Activated B cell treated with CpG ODN at 0.5 μM for 24 hours (primary cell): Measurements from ENCODE around the gene GIGYF1. TPM values are rescaled to one million over a fixed set of nuclear protein-coding genes. Genes with fewer than 3 reads are reported as not detected.

Experiments
- ATAC-seq: fragments of 200-7000 bp; cut with Tn5 transposase; one replicate; pipeline ENCODE4 v1.10.0; 2021; ENCODE audit warnings: low read depth, mild to moderate bottlenecking, moderate library complexity
- CTCF ChIA-PET: fragments of 350-600 bp; sonication (Branson Sonifier 250); formaldehyde crosslinking; loops from one replicate; lab custom pipeline; 2021; ENCODE audit warnings: antibody characterized with exemption; lab: Charles Lee
- POLR2A ChIA-PET: fragments of 350-600 bp; sonication (Branson Sonifier 250); formaldehyde crosslinking; loops from one replicate; lab custom pipeline; 2021; ENCODE audit warnings: antibody characterized with exemption; lab: Charles Lee
- DNase-seq: peaks from one replicate; pipeline ENCODE4 v3.0.0; 2022
- H3K27ac Mint-ChIP-seq: one replicate; pipeline ENCODE4 v1.8.0; 2020; ENCODE audit warnings: mixed read lengths
- H3K27me3 Mint-ChIP-seq: one replicate; pipeline ENCODE4 v1.8.0; 2021; ENCODE audit warnings: mixed read lengths
- H3K36me3 Mint-ChIP-seq: one replicate; pipeline ENCODE4 v1.8.0; 2021; ENCODE audit warnings: low read depth, mixed read lengths
- H3K4me1 Mint-ChIP-seq: one replicate; pipeline ENCODE4 v1.8.0; 2021; ENCODE audit warnings: mixed read lengths
- H3K4me3 Mint-ChIP-seq: one replicate; pipeline ENCODE4 v1.8.0; 2020; ENCODE audit warnings: mild to moderate bottlenecking, mixed read lengths
- H3K9me3 Mint-ChIP-seq: one replicate; pipeline ENCODE4 v1.8.0; 2020; ENCODE audit warnings: mixed read lengths
- intact Hi-C: fragments of 100-400 bp; cut with micrococcal nuclease; formaldehyde crosslinking; loops from one replicate; pipeline ENCODE4 v1.15.1; 2024
- total RNA-seq: library from RNA; stranded (reverse); gene quantifications from 2 replicates; pipeline ENCODE4 v1.2.3, GENCODE V29; 2022
- TF ChIP-seq, protein P1 (sequence below): fragments of 200-600 bp; IDR thresholded peaks from one replicate; pipeline ENCODE4 v1.8.0; 2022; ENCODE audit warnings: antibody characterized with exemption, mild to moderate bottlenecking

GIGYF1 gene
- total RNA-seq, 1 donor from 2014 or later = 76.6 TPM

DNA sequence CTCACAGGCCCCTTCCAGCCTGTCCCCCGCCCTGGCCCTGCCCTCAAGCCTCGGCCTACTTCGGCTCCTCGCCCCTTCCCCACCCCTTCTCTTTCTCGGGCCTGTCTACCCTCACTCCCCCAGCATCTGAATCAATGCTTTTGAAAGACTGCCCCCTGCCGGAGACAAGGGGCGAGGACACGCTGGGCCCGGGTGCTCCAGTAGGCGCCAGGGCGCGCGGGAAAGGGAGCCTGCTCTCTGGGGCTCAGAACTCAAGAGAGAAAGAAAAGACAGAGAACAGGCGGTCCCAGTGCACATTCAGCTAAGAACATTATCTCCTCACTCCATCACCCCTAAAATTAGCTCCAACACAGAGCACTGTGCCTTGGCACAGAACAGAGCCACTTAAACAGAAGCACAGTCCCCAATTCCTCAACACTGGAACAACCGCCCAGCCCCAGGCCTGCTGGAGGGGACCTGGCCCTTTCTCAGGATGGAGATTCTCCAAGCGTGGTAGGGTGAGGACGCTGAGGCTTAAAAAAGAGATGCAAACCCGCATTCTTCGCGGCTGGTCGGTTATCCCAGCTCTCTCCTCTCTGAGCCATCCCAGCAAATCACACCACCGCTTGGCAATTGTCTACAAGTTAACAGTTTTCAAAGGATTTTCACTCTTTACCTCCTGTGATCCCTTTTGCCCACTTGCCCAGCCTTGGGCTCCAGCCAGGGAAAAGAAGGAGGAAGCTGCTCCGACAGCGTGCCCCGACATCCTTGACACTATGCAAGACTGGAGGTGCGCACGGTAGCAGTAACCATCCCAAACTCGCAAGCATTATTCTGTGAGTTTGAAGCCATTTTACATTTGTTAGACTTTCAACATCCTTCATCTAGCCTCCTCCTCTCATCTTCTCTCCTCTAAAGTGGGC is 2.1 kb downstream of the GIGYF1 start:
- no peaks in the 10 kb centered on the region for H3K9me3 Mint-ChIP-seq
- ATAC-seq (peak; percentile 63), DNase-seq (peak; percentile 67)
- H3K27ac Mint-ChIP-seq = peak overlapping the region; percentile 80
- POLR2A ChIA-PET = interaction anchor here (1.0 to 2.9 kb wide), 9 partner anchors 11 to 262 kb away, joined by 3 to 19 read pairs (median 6); partner anchors contain the start of genes FBXO24, LRCH4, MEPCE and MOSPD3
- H3K27me3 Mint-ChIP-seq = no peaks in the 10 kb centered on the region
- CTCF ChIA-PET = interaction anchor here (0.7 to 8.3 kb wide), 15 partner anchors 9 to 222 kb away, joined by 3 to 79 read pairs (median 6); partner anchors contain the start of genes MOSPD3, POP7 and SLC12A9
- TF ChIP-seq, protein P1, sequence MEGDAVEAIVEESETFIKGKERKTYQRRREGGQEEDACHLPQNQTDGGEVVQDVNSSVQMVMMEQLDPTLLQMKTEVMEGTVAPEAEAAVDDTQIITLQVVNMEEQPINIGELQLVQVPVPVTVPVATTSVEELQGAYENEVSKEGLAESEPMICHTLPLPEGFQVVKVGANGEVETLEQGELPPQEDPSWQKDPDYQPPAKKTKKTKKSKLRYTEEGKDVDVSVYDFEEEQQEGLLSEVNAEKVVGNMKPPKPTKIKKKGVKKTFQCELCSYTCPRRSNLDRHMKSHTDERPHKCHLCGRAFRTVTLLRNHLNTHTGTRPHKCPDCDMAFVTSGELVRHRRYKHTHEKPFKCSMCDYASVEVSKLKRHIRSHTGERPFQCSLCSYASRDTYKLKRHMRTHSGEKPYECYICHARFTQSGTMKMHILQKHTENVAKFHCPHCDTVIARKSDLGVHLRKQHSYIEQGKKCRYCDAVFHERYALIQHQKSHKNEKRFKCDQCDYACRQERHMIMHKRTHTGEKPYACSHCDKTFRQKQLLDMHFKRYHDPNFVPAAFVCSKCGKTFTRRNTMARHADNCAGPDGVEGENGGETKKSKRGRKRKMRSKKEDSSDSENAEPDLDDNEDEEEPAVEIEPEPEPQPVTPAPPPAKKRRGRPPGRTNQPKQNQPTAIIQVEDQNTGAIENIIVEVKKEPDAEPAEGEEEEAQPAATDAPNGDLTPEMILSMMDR = peak; percentile 21
- H3K4me3 Mint-ChIP-seq = peak overlapping the region; percentile 90
- H3K36me3 Mint-ChIP-seq = peaks cover 24% of the 10 kb centered on the region
- peaks cover 49% of the 10 kb centered on the region for H3K4me1 Mint-ChIP-seq
- intact Hi-C loops = loop anchor here (1.0 to 5.0 kb wide), 8 partner anchors 16 to 223 kb away; partner anchors contain the start of genes FBXO24, LRCH4 and SLC12A9

DNA sequence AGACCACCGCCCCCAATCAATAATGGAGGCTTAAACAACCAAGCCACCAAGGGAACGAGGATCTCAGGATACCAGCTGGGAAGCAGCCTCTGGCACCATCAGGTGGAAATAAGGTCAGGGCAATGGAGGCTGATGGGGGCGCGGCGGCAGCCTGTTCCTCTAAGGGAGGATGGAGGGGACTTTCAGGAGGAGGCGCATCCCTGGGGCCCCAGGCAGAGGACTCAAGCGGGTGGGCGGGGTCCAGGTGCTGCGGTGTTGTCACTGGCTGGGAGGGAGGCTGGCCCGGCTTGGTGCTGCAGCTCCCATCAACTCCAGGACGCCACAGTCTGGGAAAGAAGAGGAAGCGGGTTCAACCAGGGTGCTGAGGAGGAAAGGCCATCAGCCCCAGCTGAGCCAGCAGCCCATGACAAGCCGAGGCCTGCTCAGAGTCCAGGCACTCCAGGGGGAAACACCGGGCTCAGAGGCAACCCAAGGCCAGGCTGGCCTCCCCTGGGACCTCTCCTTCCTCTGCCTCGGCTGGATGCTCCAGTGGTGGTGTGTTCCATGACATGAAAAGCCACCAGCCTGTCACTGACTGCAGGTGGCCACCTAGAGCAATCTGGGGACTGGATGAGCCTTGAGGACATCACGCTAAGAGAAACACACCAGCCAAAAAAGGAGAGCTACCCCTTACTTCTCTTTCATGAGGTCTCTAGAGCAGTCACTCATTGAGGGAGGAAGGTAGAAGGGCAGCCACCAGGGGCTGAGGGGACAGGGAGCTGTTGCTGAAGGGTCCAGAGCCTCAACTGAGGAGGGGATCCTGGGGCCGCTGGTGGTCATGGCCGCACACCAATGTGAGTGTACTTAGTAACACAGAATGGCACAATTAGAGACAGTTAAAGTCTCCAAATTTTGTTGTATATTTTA is 4.6 kb downstream of the GIGYF1 start:
- ATAC-seq = no peak
- no peak for DNase-seq
- Mint-ChIP-seq H3K4me3 (no peak overlapping the region), H3K27me3 (no peaks in the 10 kb centered on the region), H3K4me1 (peaks cover 33% of the 10 kb centered on the region), H3K9me3 (no peaks in the 10 kb centered on the region), H3K36me3 (peaks cover 45% of the 10 kb centered on the region), H3K27ac (no peak overlapping the region)
- intact Hi-C loops = loop anchor here (5.0 kb wide), 1 partner anchor 102 kb away; the partner anchor contains the start of genes FBXO24 and LRCH4
- TF ChIP-seq, protein P1 = no peak
- POLR2A ChIA-PET = interaction anchor here (0.6 to 1.7 kb wide), 4 partner anchors 9 to 140 kb away, joined by 3 to 12 read pairs (median 4); partner anchors contain the start of genes FBXO24 and LRCH4
- CTCF ChIA-PET = interaction anchor here (0.7 to 8.3 kb wide), 4 partner anchors 16 to 125 kb away, joined by 3 to 79 read pairs (median 14); partner anchors contain the start of genes GNB2 and POP7

DNA sequence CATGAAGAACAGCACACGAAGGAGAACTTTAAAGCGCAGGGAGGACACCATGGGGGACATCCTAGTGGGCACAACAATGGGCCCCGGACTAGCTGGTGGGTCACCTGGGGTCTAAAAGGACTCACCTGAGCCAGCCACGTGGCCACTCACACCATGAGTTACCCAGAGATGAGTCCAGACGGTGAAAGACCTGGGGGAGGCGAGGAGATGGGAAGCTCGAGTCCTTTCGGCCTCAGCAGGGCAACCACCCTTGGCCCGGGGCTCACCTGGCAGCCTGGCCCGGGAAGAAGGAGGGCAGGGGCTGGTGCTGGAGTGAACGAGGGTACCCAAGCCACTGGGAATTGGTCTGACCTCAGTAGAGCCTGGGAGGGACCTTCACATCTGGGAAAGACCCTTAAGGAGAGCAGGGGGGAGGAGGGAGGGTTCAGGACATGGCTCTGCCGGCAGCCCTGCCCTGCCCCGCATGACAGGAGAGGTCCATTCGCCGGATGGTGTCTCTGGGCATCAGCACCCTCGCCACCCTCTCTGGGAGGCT is 5.7 kb downstream of the GIGYF1 start:
- Mint-ChIP-seq H3K36me3 (peaks cover 52% of the 10 kb centered on the region), H3K4me1 (peaks cover 33% of the 10 kb centered on the region), H3K27me3 (no peaks in the 10 kb centered on the region), H3K9me3 (no peaks in the 10 kb centered on the region), H3K4me3 (no peak overlapping the region), H3K27ac (no peak overlapping the region)
- intact Hi-C loops = no loop called here
- TF ChIP-seq, protein P1 = no peak
- ATAC-seq (no peak), DNase-seq (no peak)
- ChIA-PET POLR2A (no interaction called here), CTCF (interaction anchor here (1.7 kb wide), 1 partner anchor 15 kb away, joined by 3 read pairs; the partner anchor contains the start of gene GNB2)

DNA sequence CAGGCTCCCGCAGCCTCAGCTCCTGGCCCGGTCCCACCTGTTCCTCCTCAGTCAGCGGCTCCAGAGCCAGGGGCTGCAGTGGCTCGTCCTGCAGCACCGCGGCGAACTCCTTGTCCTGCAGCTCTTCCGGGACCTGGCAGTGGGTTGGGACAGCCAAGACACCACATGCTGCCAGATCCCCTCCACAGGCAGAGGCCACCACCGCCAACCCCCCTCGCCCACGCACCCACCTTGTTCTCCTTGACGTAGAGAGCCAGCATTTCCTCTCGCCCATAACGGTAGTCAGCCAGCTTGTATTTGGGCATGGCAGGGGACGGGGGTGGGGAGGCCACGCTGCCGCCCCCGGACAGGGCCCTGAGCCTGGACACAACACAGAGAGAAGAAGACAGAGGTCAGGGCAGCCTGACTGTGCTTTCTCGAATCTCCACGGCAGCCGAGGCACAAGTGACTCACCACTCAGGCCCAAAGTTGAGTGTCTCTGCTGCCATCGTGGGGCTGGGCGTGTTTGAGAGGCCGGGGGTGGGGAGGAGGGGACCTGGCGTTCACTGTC is 6.2 kb downstream of the GIGYF1 start:
- peaks cover 52% of the 10 kb centered on the region for H3K36me3 Mint-ChIP-seq
- no peaks in the 10 kb centered on the region for H3K9me3 Mint-ChIP-seq
- POLR2A ChIA-PET = interaction anchor here (0.6 kb wide), 1 partner anchor 13 kb away, joined by 3 read pairs; no protein-coding TSS in a partner anchor
- peaks cover 27% of the 10 kb centered on the region for H3K4me1 Mint-ChIP-seq
- intact Hi-C loops = no loop called here
- DNase-seq = no peak
- H3K27ac Mint-ChIP-seq = no peak overlapping the region
- TF ChIP-seq, protein P1 = no peak
- ATAC-seq = no peak
- H3K4me3 Mint-ChIP-seq = no peak overlapping the region
- CTCF ChIA-PET = interaction anchor here (1.7 kb wide), 1 partner anchor 15 kb away, joined by 3 read pairs; the partner anchor contains the start of gene GNB2
- no peaks in the 10 kb centered on the region for H3K27me3 Mint-ChIP-seq
